NCI-H69 (cell line): ENCODE results near the gene CERT1.
A peak's percentile ranks its signal among the peaks of the same experiment; 100 is the strongest.
"Not testable (repeated sequence)": the region's sequence is repeated elsewhere in the genome, so short reads cannot be mapped to it uniquely, and the experiment has no call there.

Experiments
- DNase-seq: peaks from one replicate; lab custom pipeline; 2025; lab: John Stamatoyannopoulos, UW

Gene CERT1, protein sequence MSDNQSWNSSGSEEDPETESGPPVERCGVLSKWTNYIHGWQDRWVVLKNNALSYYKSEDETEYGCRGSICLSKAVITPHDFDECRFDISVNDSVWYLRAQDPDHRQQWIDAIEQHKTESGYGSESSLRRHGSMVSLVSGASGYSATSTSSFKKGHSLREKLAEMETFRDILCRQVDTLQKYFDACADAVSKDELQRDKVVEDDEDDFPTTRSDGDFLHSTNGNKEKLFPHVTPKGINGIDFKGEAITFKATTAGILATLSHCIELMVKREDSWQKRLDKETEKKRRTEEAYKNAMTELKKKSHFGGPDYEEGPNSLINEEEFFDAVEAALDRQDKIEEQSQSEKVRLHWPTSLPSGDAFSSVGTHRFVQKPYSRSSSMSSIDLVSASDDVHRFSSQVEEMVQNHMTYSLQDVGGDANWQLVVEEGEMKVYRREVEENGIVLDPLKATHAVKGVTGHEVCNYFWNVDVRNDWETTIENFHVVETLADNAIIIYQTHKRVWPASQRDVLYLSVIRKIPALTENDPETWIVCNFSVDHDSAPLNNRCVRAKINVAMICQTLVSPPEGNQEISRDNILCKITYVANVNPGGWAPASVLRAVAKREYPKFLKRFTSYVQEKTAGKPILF

GRCh38 chr5:75511435-75512382 lies at the start of gene CERT1, which contains the start of gene POLK:
Gene CERT1 (minus strand): TSS chr5:75511629. CDS start chr5:75511207, 422 bp downstream.
Gene POLK (plus strand): TSS chr5:75511891.
- peak; percentile 100 for DNase-seq

GRCh38 chr5:75560655-75561054 lies 49.2 kb upstream of the CERT1 start:
- DNase-seq = not testable (repeated sequence)

- DNase-seq = no peak
These were observed 47.7 kb upstream of the CERT1 start for GRCh38 chr5:75558981-75559632.

GRCh38 chr5:75558221-75558620 lies 46.8 kb upstream of the CERT1 start:
- no peak for DNase-seq

DNA sequence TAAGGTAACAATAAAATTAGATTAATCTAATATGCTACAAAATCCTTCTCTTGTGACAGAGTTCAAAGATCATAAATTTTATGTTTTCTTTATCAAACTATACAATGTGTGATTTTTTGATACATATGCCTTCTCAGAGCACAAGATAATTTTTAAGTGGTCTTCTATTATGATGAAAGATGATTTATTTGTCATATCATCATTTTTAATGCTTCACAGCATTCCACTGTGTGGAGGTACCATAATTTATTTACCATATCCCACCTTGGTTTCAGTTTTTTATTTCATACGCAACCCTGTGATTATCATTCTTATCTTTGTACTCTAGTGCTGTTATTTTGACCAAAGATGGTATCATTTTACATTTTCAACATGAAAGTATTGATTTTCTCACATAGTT lies 41.9 kb upstream of the CERT1 start:
- DNase-seq = no peak

GRCh38 chr5:75552764-75553163 lies 41.3 kb upstream of the CERT1 start:
- no peak for DNase-seq

DNA sequence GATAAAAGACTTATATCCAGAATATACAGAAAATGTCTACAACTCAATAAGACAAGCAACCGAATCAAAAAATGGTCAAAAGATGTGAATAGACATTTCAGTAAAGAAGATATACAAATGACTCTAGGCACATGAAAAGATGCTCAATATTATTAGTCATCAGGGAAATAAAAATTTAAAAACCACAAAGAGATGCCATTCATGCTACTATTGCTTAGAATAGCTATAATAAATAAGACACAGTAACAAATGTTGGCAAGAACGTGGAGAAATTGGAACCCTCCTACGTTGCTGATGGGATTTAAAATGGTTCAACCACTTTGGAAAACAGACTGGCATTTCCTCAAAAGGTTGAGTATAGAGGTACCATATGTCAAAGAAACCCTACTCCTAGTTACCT lies 40.0 kb upstream of the CERT1 start:
- DNase-seq = no peak

GRCh38 chr5:75550597-75550996 lies 39.2 kb upstream of the CERT1 start:
- DNase-seq = no peak

DNA sequence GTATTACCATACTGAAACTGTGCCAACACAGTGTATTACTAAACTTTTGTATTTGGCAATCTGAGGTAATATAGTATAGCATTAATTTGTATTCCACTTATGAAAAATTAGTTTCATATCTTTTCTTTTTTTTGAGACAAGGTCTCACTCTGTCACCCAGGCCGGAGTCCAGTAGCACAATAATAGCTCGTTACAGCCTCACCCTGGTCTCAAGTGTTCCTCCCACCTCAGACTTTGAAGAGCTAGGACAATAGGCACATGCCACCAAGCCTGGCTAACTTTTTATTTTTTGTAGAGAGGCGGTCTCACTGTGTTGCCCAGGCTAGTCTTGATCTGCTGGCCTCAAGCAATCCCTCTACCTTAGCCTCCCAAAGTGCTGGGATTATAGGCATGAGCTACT lies 36.4 kb upstream of the CERT1 start:
- no peak for DNase-seq

DNA sequence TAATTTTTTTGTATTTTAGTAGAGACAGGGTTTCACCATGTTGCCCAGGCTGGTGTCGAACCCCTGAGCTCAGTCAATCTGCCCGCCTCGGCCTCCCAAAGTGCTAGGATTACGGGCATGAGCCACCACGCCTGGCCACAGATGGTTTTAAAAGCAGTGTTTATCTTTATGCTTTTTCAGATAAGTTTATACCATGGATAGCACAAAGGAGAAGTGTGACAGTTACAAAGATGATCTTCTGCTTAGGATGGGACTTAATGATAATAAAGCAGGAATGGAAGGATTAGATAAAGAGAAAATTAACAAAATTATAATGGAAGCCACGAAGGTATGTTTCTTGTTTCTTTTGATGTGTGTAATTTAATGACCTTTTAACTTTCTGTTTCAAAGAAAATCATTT lies 35.4 kb upstream of the CERT1 start:
- no peak for DNase-seq

DNA sequence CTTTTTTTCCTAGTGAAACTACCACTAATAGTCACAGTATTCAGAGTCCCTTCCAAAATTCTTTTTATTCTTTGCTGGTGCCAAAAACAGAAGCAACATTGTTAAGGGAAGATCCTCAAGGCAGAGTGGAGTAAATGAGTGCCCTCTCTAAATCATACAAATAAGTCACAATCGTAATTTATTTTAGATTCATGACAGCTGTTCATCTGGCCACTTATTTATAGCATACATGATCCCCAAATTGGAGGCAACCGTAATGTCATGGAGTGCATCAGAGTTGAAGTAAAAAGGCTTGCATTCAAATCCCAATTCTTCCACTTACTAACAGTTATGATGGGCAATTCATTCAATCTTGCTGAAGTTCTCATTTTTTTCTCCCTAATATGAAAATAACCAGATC lies 33.7 kb upstream of the CERT1 start:
- no peak for DNase-seq

- no peak for DNase-seq
These were observed 26.8 kb upstream of the CERT1 start for GRCh38 chr5:75538211-75538610.

DNA sequence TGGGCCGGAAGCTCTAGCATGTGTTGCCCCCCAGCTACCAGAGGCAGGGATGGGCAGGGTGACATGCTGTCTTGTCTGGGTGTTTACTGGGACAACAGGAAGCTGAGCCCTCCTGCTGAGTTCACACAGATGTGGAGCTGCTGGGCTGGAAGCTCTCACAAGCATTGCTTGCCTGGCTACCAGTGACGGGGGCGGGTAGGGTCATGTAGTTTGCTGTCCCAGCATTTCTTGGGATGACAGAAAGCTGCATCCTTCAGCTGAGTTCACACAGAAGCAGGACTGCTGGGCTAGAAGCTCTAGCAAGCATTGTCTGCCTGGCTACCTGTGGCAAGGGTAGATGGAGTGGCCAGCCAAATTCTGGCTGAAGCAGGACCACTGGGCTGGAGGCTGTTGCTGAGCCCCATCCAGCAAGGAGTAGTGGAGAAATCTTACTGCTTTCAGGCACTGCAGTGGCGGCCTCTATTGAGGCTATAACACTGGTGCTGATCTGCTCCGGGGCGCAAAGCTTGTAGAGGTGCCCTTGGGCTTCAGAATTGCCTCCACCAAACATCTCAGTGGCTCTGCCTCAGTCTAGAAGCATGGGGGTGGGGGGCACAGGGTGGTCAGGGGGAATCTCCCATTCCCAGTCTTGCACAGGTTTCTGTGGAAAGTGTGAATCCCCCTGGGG lies 25.4 kb upstream of the CERT1 start:
- peak; percentile 76 for DNase-seq

- no peak for DNase-seq
These were observed 24.7 kb upstream of the CERT1 start for GRCh38 chr5:75536147-75536546.

GRCh38 chr5:75534734-75535133 lies 23.3 kb upstream of the CERT1 start:
- DNase-seq = no peak

DNA sequence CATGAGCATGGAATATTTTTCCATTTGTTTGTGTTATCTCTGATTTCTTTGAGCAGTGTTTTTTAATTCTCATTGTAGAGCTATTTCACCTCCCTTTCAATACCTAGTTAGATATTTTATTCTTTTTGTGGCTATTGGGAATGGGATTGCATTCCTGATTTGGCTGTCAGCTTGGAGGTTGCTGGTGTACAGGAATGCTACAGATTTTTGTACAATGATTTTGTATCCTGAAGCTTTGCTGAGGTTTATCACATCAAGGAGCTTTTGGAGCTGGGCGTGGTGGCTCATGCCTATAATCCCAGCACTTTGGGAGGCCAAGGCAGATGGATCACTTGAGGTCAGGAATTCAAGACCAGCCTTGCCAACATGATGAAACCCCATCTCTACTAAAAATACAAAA lies 22.3 kb upstream of the CERT1 start:
- DNase-seq = not testable (repeated sequence)

GRCh38 chr5:75532190-75532589 lies 20.8 kb upstream of the CERT1 start:
- no peak for DNase-seq

- DNase-seq = no peak
These were observed 17.8 kb upstream of the CERT1 start for GRCh38 chr5:75529185-75529584.

- no peak for DNase-seq
These were observed 14.6 kb upstream of the CERT1 start for GRCh38 chr5:75526070-75526469.

- no peak for DNase-seq
These were observed 13.9 kb upstream of the CERT1 start for GRCh38 chr5:75525344-75525743.

GRCh38 chr5:75524591-75524990 lies 13.2 kb upstream of the CERT1 start:
- DNase-seq = no peak
